Body of pancreas (tissue), 4 donors: Measurements from ENCODE around the gene SPA17.

Experiments used
- POLR2A ChIP-seq, 3 donors: fragments of 450-650 bp; IDR thresholded peaks; one replicate each; pipeline ENCODE4 v1.6.1; 2016; ENCODE audit warnings: antibody characterized with exemption in 3 of 3, mild to moderate bottlenecking in 2 of 3
- TF ChIP-seq, protein P1 (sequence below), 7 experiments: fragments of 450-650 bp in 4 of 7; fragments of 200-600 bp in 3 of 7; sonication (generic) in 3 of 7; IDR thresholded peaks; one replicate each; pipeline ENCODE4 v1.5.1; 2016 to 2019; ENCODE audit warnings: antibody characterized with exemption in 7 of 7

DNA sequence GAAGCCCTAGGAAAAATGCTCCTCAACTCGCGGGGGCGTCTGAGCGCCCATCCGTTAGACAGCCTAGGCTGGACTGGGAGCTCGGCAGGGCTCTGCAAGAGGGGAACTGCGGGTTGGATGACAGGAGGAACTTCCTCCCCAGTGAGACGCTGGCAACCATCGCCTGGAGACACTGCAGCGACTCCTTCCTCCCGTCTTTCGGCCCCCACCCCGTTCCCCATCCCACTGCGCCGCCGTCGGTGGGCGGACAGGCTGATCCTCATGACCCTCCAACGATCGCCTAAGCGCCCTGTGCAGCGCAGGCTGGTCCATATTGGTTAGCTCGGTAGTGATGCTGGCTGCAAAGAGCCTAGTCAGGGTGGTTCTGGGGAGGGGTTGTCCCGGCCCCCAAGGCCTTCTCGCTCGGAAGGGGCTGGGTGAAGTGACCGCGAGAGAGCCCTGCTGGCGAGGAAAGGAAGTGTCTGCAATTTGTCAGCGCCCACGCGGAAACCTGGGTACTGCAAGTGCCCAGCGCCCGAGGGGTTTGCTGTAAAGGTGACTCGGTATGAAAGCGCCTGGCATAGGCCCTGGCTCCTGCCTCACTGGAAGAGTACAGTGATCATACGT is 66.7 kb downstream of the SPA17 start:
- no peak for TF ChIP-seq POLR2A (IDR thresholded peaks at IDR 0.05)
- TF ChIP-seq, protein P1, sequence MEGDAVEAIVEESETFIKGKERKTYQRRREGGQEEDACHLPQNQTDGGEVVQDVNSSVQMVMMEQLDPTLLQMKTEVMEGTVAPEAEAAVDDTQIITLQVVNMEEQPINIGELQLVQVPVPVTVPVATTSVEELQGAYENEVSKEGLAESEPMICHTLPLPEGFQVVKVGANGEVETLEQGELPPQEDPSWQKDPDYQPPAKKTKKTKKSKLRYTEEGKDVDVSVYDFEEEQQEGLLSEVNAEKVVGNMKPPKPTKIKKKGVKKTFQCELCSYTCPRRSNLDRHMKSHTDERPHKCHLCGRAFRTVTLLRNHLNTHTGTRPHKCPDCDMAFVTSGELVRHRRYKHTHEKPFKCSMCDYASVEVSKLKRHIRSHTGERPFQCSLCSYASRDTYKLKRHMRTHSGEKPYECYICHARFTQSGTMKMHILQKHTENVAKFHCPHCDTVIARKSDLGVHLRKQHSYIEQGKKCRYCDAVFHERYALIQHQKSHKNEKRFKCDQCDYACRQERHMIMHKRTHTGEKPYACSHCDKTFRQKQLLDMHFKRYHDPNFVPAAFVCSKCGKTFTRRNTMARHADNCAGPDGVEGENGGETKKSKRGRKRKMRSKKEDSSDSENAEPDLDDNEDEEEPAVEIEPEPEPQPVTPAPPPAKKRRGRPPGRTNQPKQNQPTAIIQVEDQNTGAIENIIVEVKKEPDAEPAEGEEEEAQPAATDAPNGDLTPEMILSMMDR (IDR thresholded peaks at IDR 0.05): peak in 6 of 7 experiments; percentile 14 to 39 (median 20)
